ENCODE data around the gene OR2L3.

Gene OR2L3

GRCh38 chr1:248046536-248046935 lies at the start of gene OR2L3:
OR2L3 (plus strand) TSS chr1:248046836; CDS start chr1:248060682, 13,846 bp downstream.
- TF ChIP-seq ZFX (IDR thresholded peaks at IDR 0.05; ENCODE audit: borderline replicate concordance) (no peak), CTCF (IDR thresholded peaks at IDR 0.05) (no peak)
- no peak within 1 kb of the TSS for H3K27ac ChIP-seq

GRCh38 chr1:247998811-247999210 lies 47.8 kb upstream of the OR2L3 start:
- TF ChIP-seq CTCF (IDR thresholded peaks at IDR 0.05) (no peak), ZFX (IDR thresholded peaks at IDR 0.05; ENCODE audit: borderline replicate concordance) (no peak)
- H3K27ac ChIP-seq = no peak overlapping the region

GRCh38 chr1:248000169-248000568 lies 46.5 kb upstream of the OR2L3 start:
- TF ChIP-seq CTCF (IDR thresholded peaks at IDR 0.05) = no peak
- TF ChIP-seq ZFX (IDR thresholded peaks at IDR 0.05; ENCODE audit: borderline replicate concordance) = no peak
- H3K27ac ChIP-seq = no peak overlapping the region

GRCh38 chr1:248007778-248008177 lies 38.9 kb upstream of the OR2L3 start:
- H3K27ac ChIP-seq = no peak overlapping the region
- TF ChIP-seq CTCF (IDR thresholded peaks at IDR 0.05) (no peak), ZFX (IDR thresholded peaks at IDR 0.05; ENCODE audit: borderline replicate concordance) (no peak)

GRCh38 chr1:248009681-248010080 lies 37.0 kb upstream of the OR2L3 start:
- TF ChIP-seq CTCF (IDR thresholded peaks at IDR 0.05) (no peak), ZFX (IDR thresholded peaks at IDR 0.05; ENCODE audit: borderline replicate concordance) (no peak)
- H3K27ac ChIP-seq = no peak overlapping the region

GRCh38 chr1:248013229-248013710 lies 33.4 kb upstream of the OR2L3 start, which contains the start of gene OR2L5:
OR2L5 (plus strand) TSS chr1:248013660; CDS start chr1:248021948, 8,288 bp downstream.
- TF ChIP-seq ZFX (IDR thresholded peaks at IDR 0.05; ENCODE audit: borderline replicate concordance) = no peak
- no peak for TF ChIP-seq CTCF (IDR thresholded peaks at IDR 0.05)
- no peak within 1 kb of the TSS for H3K27ac ChIP-seq

- H3K27ac ChIP-seq = no peak overlapping the region
- no peak for TF ChIP-seq ZFX (IDR thresholded peaks at IDR 0.05; ENCODE audit: borderline replicate concordance)
- no peak for TF ChIP-seq CTCF (IDR thresholded peaks at IDR 0.05)
Measured at GRCh38 chr1:248015803-248016202, 30.8 kb upstream of the OR2L3 start.
